GM19023 (cell line): ENCODE results near the gene CDKN2A.
A peak's percentile ranks its signal among the peaks of the same experiment; 100 is the strongest.

Experiments
- ATAC-seq: cut with Tn5 transposase; IDR thresholded peaks from one replicate; pipeline ENCODE4 v1.9.1; 2021; ENCODE audit warnings: mild to moderate bottlenecking, moderate library complexity; ENCODE audit not compliant: unreplicated experiment

CDKN2A gene

GRCh38 chr9:21945606-21946005 is 48.6 kb downstream of the CDKN2A start:
- no peak for ATAC-seq

DNA sequence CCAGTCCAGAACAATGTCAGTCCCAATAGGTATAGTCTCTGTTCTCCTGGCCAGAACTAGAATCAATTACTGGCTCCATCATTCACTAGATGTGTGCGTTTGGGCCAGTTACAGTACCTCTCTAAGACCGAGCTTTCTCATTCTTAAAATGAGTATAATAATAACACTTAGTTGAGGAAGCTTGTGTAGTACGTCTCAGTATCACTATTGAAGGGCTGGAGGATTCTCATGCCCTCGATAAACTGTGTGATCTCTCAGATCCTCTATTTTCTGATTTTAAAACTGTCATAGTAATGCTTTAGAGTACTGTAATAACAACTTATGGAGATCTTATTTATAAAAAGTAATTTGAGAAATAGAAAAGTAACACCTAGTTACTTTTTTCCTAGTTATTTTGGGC is 50.7 kb downstream of the CDKN2A start:
- no peak for ATAC-seq

GRCh38 chr9:21941337-21941995 is 52.7 kb downstream of the CDKN2A start:
- ATAC-seq: no peak

- no peak for ATAC-seq
Measured at GRCh38 chr9:21936161-21936560, 58.0 kb downstream of the CDKN2A start.

- ATAC-seq: no peak
Measured at GRCh38 chr9:21935631-21936030, 58.6 kb downstream of the CDKN2A start.

GRCh38 chr9:21933865-21934264 is 60.3 kb downstream of the CDKN2A start:
- ATAC-seq: no peak

DNA sequence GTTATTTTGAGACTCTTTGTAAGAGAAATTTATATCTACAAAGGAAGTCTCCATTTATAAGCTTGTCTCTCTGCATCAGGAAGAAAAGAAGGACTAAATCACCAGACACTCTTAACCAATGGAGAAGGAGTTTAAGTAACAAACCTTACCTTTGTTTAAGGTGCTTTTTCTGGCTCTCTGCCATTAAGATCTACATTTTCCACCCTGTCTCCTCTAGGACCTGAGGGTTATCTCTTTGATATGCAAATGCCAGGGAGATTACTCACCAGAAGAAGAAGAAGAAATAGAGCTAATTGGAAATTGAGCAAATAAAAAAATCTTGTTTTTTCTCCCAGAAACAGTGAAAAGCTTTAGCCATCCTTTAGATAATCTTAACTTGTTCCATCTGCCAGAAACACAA is 60.9 kb downstream of the CDKN2A start:
- ATAC-seq: no peak

DNA sequence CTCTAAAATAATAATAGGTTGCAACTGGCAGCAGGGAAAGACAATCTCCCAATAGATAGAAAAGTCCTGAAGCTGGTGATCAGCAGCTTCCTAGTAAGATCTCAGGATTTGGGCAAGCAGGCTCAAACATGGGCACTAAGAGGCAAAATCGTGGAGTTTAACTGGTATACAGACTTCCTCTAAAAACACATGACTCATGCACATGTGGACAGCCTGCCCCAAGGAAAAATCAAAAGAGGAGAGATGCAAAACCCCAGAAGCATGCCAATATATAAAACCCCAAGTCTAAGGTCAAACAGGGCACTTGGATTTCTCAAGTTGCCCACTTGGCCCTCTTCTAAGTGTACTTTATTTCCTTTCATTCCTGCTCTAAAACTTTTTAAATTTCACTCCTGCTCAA is 62.8 kb downstream of the CDKN2A start:
- no peak for ATAC-seq

DNA sequence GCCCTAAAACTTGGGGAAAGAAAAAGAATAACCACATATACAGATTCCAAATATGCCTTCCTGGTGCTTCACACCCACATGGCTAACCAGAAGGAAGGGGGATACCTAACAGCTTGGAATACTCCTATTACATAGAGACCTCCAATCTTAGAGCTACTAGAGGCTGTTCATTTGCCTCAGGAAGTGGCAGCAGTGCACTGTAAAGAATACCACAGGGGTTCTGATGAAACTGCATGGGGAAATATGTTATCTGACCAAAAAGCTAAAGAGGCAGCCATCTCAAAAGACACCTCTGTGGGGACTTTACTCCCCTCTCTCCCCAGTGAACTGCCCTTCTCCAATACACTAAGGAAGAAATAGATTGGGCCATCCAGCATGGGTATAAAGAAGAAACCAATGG is 66.4 kb downstream of the CDKN2A start:
- no peak for ATAC-seq

- no peak for ATAC-seq
Measured at GRCh38 chr9:21923694-21924093, 70.5 kb downstream of the CDKN2A start.

- peak; percentile 74 for ATAC-seq
Measured at GRCh38 chr9:21919377-21920362, 74.5 kb downstream of the CDKN2A start.
